ENCODE results near the gene LYSMD2.

DNA sequence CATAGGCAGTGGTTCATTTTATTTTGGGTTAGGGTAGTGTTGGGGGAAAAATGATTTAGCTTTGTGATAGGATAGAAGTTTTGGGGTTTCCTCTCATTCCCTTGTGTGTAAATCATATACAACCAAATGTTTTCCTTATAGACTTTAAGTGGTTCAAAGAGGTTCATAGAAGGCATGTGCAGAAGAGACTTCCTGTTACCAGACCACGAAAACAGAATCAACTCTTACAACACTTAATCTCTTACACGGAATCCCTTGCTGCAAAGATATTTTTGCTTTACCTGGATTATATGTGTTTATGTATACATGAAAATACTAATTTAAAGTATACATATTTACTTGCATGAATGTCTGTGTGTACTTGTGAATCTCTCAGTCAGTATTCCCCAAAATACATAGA is 16.8 kb upstream of the LYSMD2 start:
- TF ChIP-seq EZH2 (IDR thresholded peaks at IDR 0.05; ENCODE audit: borderline replicate concordance, insufficient read depth, low read length, poor library complexity, severe bottlenecking) (no peak), POLR2AphosphoS5 (IDR thresholded peaks at IDR 0.05) (no peak), TAF1 (IDR thresholded peaks at IDR 0.05; ENCODE audit: low read depth) (no peak), EP300 (conservative IDR thresholded peaks at IDR 0.05; ENCODE audit: poor library complexity, severe bottlenecking) (no peak)
- TF ChIP-seq, protein P1, sequence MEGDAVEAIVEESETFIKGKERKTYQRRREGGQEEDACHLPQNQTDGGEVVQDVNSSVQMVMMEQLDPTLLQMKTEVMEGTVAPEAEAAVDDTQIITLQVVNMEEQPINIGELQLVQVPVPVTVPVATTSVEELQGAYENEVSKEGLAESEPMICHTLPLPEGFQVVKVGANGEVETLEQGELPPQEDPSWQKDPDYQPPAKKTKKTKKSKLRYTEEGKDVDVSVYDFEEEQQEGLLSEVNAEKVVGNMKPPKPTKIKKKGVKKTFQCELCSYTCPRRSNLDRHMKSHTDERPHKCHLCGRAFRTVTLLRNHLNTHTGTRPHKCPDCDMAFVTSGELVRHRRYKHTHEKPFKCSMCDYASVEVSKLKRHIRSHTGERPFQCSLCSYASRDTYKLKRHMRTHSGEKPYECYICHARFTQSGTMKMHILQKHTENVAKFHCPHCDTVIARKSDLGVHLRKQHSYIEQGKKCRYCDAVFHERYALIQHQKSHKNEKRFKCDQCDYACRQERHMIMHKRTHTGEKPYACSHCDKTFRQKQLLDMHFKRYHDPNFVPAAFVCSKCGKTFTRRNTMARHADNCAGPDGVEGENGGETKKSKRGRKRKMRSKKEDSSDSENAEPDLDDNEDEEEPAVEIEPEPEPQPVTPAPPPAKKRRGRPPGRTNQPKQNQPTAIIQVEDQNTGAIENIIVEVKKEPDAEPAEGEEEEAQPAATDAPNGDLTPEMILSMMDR (IDR thresholded peaks at IDR 0.05; ENCODE audit: poor library complexity, severe bottlenecking) = no peak
- TF ChIP-seq, protein P2, sequence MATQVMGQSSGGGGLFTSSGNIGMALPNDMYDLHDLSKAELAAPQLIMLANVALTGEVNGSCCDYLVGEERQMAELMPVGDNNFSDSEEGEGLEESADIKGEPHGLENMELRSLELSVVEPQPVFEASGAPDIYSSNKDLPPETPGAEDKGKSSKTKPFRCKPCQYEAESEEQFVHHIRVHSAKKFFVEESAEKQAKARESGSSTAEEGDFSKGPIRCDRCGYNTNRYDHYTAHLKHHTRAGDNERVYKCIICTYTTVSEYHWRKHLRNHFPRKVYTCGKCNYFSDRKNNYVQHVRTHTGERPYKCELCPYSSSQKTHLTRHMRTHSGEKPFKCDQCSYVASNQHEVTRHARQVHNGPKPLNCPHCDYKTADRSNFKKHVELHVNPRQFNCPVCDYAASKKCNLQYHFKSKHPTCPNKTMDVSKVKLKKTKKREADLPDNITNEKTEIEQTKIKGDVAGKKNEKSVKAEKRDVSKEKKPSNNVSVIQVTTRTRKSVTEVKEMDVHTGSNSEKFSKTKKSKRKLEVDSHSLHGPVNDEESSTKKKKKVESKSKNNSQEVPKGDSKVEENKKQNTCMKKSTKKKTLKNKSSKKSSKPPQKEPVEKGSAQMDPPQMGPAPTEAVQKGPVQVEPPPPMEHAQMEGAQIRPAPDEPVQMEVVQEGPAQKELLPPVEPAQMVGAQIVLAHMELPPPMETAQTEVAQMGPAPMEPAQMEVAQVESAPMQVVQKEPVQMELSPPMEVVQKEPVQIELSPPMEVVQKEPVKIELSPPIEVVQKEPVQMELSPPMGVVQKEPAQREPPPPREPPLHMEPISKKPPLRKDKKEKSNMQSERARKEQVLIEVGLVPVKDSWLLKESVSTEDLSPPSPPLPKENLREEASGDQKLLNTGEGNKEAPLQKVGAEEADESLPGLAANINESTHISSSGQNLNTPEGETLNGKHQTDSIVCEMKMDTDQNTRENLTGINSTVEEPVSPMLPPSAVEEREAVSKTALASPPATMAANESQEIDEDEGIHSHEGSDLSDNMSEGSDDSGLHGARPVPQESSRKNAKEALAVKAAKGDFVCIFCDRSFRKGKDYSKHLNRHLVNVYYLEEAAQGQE (IDR thresholded peaks at IDR 0.05; ENCODE audit: borderline replicate concordance) = no peak
